HCT116 (cell line): Measurements from ENCODE around the gene SNX9. TPM values are rescaled to one million over a fixed set of nuclear protein-coding genes. Genes with fewer than 3 reads are reported as not detected.

Source experiments
- ATAC-seq: fragments of 200-7000 bp; cut with Tn5 transposase; 2 replicates; pipeline ENCODE4 v1.9.1; 2020; ENCODE audit warnings: mild to moderate bottlenecking, moderate library complexity
- BruUV-seq: library from RNA; stranded (reverse); fragments of 400-500 nt; replicated peaks from 2 replicates; lab custom pipeline; 2021; lab: Mats Ljungman, UMichigan
- CTCF ChIA-PET: fragments of 300-600 bp; sonication (Branson Sonifier 250); formaldehyde crosslinking; loops from one replicate; lab custom pipeline; 2021; ENCODE audit warnings: antibody characterized with exemption; lab: Charles Lee
- POLR2A ChIA-PET: fragments of 300-600, 350-600 bp; sonication (Branson Sonifier 250); formaldehyde crosslinking; loops from one replicate; lab custom pipeline; 2021; ENCODE audit warnings: antibody characterized with exemption; lab: Charles Lee
- RAD21 ChIA-PET, 2 experiments: fragments of 300-600 bp; sonication (Branson Sonifier 250); formaldehyde crosslinking; loops; one replicate each; lab custom pipeline; 2023; ENCODE audit warnings: low total read pairs in 2 of 2; ENCODE audit not compliant: uncharacterized antibody in 2 of 2, unreplicated experiment in 2 of 2, low non-redundant PET in 1 of 2; lab: Charles Lee
- DNase-seq: peaks from one replicate; pipeline ENCODE4 v3.0.0-alpha.2; 2010; ENCODE audit warnings: low read depth, low spot score
- H2AFZ ChIP-seq: fragments of 200-600 bp; shearing (Covaris generic), sonication (generic); 2 replicates; pipeline ENCODE4 v1.6.1; 2017; ENCODE audit warnings: low read depth, mixed run types, mixed read lengths, antibody characterized with exemption, low read length; ENCODE audit not compliant: poor library complexity, severe bottlenecking
- H3K27ac ChIP-seq: 2 replicates; pipeline ENCODE4 v1.5.1; 2012; ENCODE audit warnings: low read depth, low read length
- H3K27me3 ChIP-seq: fragments of 200-600 bp; sonication (generic); 2 replicates; pipeline ENCODE4 v1.6.1; 2016; ENCODE audit warnings: mixed run types, low read length, mixed read lengths; ENCODE audit not compliant: insufficient read depth
- H3K36me3 ChIP-seq, 2 experiments: fragments of 200-500 bp in 1 of 2; fragments of 200-600 bp in 1 of 2; sonication (Bioruptor generic) in 1 of 2; sonication (generic) in 1 of 2; 2 replicates each; pipeline versions ENCODE4 v1.5.1 to v1.6.1; 2014 to 2016; ENCODE audit warnings: low read length in 2 of 2, inconsistent platforms in 1 of 2, mixed read lengths in 1 of 2, mixed run types in 1 of 2; ENCODE audit not compliant: insufficient read depth in 2 of 2, control insufficient read depth in 1 of 2
- H3K4me1 ChIP-seq, 2 experiments: fragments of 200-600 bp in 1 of 2; sonication (generic) in 1 of 2; 2 replicates each; pipeline versions ENCODE4 v1.5.1 to v1.6.1; 2012 to 2017; ENCODE audit warnings: low read length in 2 of 2, inconsistent platforms in 1 of 2, mild to moderate bottlenecking in 1 of 2, mixed read lengths in 1 of 2, mixed run types in 1 of 2, moderate library complexity in 1 of 2; ENCODE audit not compliant: insufficient read depth in 2 of 2, control insufficient read depth in 1 of 2
- H3K4me2 ChIP-seq: fragments of 200-600 bp; sonication (generic); 2 replicates; pipeline ENCODE4 v1.6.1; 2017; ENCODE audit warnings: mixed run types, low read length, mixed read lengths
- H3K4me3 ChIP-seq, 2 experiments: fragments of 200-600 bp in 1 of 2; sonication (generic) in 1 of 2; replicated peaks in 1 of 2; 2 replicates each; pipeline ENCODE4 v1.5.1; 2011 to 2016; ENCODE audit warnings: low read length in 2 of 2, control low read depth in 1 of 2, low read depth in 1 of 2, mild to moderate bottlenecking in 1 of 2, mixed read lengths in 1 of 2, mixed run types in 1 of 2
- H3K79me2 ChIP-seq: fragments of 200-600 bp; sonication (generic); 2 replicates; pipeline ENCODE4 v1.6.1; 2017; ENCODE audit warnings: mild to moderate bottlenecking, mixed run types, low read length, moderate library complexity, mixed read lengths; ENCODE audit not compliant: insufficient read depth
- H3K9ac ChIP-seq: fragments of 200-600 bp; sonication (generic); 2 replicates; pipeline ENCODE4 v1.6.1; 2016; ENCODE audit warnings: low read length, mixed read lengths
- H3K9me2 ChIP-seq: fragments of 200-600 bp; sonication (generic), shearing (Covaris generic); 2 replicates; pipeline ENCODE4 v1.6.1; 2017; ENCODE audit warnings: mixed run types, mild to moderate bottlenecking, moderate library complexity; ENCODE audit not compliant: insufficient read depth
- H3K9me3 ChIP-seq, 2 experiments: fragments of 200-500 bp in 1 of 2; fragments of 200-600 bp in 1 of 2; sonication (Bioruptor generic) in 1 of 2; sonication (generic) in 1 of 2; 2 replicates each; pipeline ENCODE4 v1.6.1; 2014 to 2017; ENCODE audit warnings: low read length in 2 of 2, mixed read lengths in 2 of 2, inconsistent platforms in 1 of 2, low read depth in 1 of 2, mild to moderate bottlenecking in 1 of 2, mixed run types in 1 of 2, moderate library complexity in 1 of 2; ENCODE audit not compliant: control insufficient read depth in 1 of 2, insufficient read depth in 1 of 2
- H4K20me1 ChIP-seq: fragments of 200-600 bp; sonication (generic), shearing (Covaris generic); 2 replicates; pipeline ENCODE4 v1.6.1; 2017; ENCODE audit warnings: mixed run types, mild to moderate bottlenecking, moderate library complexity; ENCODE audit not compliant: insufficient read depth
- ATF3 ChIP-seq: IDR thresholded peaks from 2 replicates; pipeline ENCODE4 v1.6.1; 2012
- CBX3 ChIP-seq: IDR thresholded peaks from 2 replicates; pipeline ENCODE4 v1.6.1; 2012; ENCODE audit warnings: low read depth
- CTCF ChIP-seq, 3 experiments: fragments of 200-600 bp in 1 of 3; sonication (generic) in 1 of 3; IDR thresholded peaks in 2 of 3; conservative IDR thresholded peaks in 1 of 3; 2 replicates each; pipeline ENCODE4 v1.5.1; 2012 to 2017; ENCODE audit warnings: low read depth in 2 of 3, low read length in 2 of 3, antibody characterized with exemption in 1 of 3, borderline replicate concordance in 1 of 3, control low read depth in 1 of 3, mild to moderate bottlenecking in 1 of 3, mixed read lengths in 1 of 3, mixed run types in 1 of 3, moderate library complexity in 1 of 3; ENCODE audit not compliant: insufficient read depth in 1 of 3
- ELF1 ChIP-seq: IDR thresholded peaks from 2 replicates; pipeline ENCODE4 v1.6.1; 2012; ENCODE audit warnings: low read depth, borderline replicate concordance
- EZH2 ChIP-seq: fragments of 200-600 bp; sonication (generic); IDR thresholded peaks from 2 replicates; pipeline ENCODE4 v1.6.1; 2017; ENCODE audit warnings: antibody characterized with exemption, mixed run types
- EZH2phosphoT487 ChIP-seq: fragments of 200-600 bp; IDR thresholded peaks from 2 replicates; pipeline ENCODE4 v1.6.1; 2018; ENCODE audit warnings: antibody characterized with exemption, borderline replicate concordance
- JUND ChIP-seq: IDR thresholded peaks from 2 replicates; pipeline ENCODE4 v1.6.1; 2012
- POLR2AphosphoS5 ChIP-seq: IDR thresholded peaks from 2 replicates; pipeline ENCODE4 v1.6.1; 2011; ENCODE audit warnings: mild to moderate bottlenecking, low read depth, low read length, moderate library complexity
- RAD21 ChIP-seq: IDR thresholded peaks from 2 replicates; pipeline ENCODE4 v1.6.1; 2012; ENCODE audit warnings: low read depth, mild to moderate bottlenecking
- SIN3A ChIP-seq: IDR thresholded peaks from 2 replicates; pipeline ENCODE4 v1.6.1; 2012; ENCODE audit warnings: low read depth
- SRF ChIP-seq: IDR thresholded peaks from 2 replicates; pipeline ENCODE4 v1.6.1; 2012; ENCODE audit warnings: low read depth
- TCF7L2 ChIP-seq: IDR thresholded peaks from 2 replicates; pipeline ENCODE4 v1.7.0; 2011; ENCODE audit warnings: borderline replicate concordance, inconsistent platforms; ENCODE audit not compliant: insufficient read depth, insufficient read length; ENCODE audit errors: extremely low read depth
- YY1 ChIP-seq: IDR thresholded peaks from 2 replicates; pipeline ENCODE4 v1.6.1; 2011; ENCODE audit warnings: low read length, low read depth, moderate library complexity, mild to moderate bottlenecking; ENCODE audit not compliant: insufficient replicate concordance; ENCODE audit errors: extremely low read depth
- ZNF274 ChIP-seq: fragments of 200-500 bp; sonication (Bioruptor generic); IDR thresholded peaks from 2 replicates; pipeline ENCODE4 v1.6.1; 2014; ENCODE audit warnings: mild to moderate bottlenecking, low read depth, low read length, inconsistent platforms
- intact Hi-C: fragments of 100-400 bp; cut with micrococcal nuclease; formaldehyde crosslinking; loops from 2 replicates; pipeline ENCODE4 v1.10.0; 2022
- total RNA-seq: library from RNA; stranded (reverse); gene quantifications from one replicate; pipeline ENCODE4 v1.2.1, GENCODE V29; 2021; ENCODE audit not compliant: unreplicated experiment

SNX9 gene
- total RNA-seq, 1 experiment from 2014 or later, result 42.5 TPM

- Histone ChIP-seq H3K4me2 (no peak overlapping the region), H3K4me3 (no peak overlapping the region), H4K20me1 (no peaks in the 10 kb centered on the region), H3K9me3 (no peaks in the 10 kb centered on the region), H3K9ac (no peak overlapping the region), H3K27ac (no peak overlapping the region), H2AFZ (no peak overlapping the region), H3K79me2 (no peaks in the 10 kb centered on the region), H3K36me3 (no peaks in the 10 kb centered on the region), H3K9me2 (no peaks in the 10 kb centered on the region), H3K27me3 (no peaks in the 10 kb centered on the region), H3K4me1 (no peaks in the 10 kb centered on the region)
- no peak for DNase-seq
- no peak for ATAC-seq
- intact Hi-C loops, result no loop called here
- ChIA-PET CTCF (interaction anchor here (1.7 kb wide), 1 partner anchor 31 kb away, joined by 4 read pairs; no protein-coding TSS in a partner anchor), POLR2A (no interaction called here), RAD21 (no interaction called here)
- no peak for TF ChIP-seq EZH2phosphoT487
- no peak for TF ChIP-seq YY1
- TF ChIP-seq JUND, result no peak
- no peak for TF ChIP-seq TCF7L2
- no peak for TF ChIP-seq SRF
- TF ChIP-seq ELF1, result no peak
- no peak for TF ChIP-seq CBX3
- TF ChIP-seq ZNF274, result no peak
- no peak for TF ChIP-seq POLR2AphosphoS5
- no peak for TF ChIP-seq RAD21
- no peak for TF ChIP-seq CTCF (IDR thresholded peaks at IDR 0.05 in 2 of 3, conservative IDR thresholded peaks at IDR 0.05 in 1 of 3; ENCODE audit: borderline replicate concordance in 1 of 3, insufficient read depth in 1 of 3, low read depth in 2 of 3, low read length in 2 of 3)
- TF ChIP-seq EZH2, result no peak
- TF ChIP-seq ATF3, result no peak
- no peak for TF ChIP-seq SIN3A
- no TSS peak for BruUV-seq
Measured at GRCh38 chr6:157788180-157788579, 34.9 kb upstream of the SNX9 start.
